Gastroesophageal sphincter (tissue), 3 donors: ENCODE measurements around the gene GATB.

Experiments
- CTCF ChIP-seq, 4 experiments: fragments of 200-600 bp in 2 of 4; fragments of 450-650 bp in 2 of 4; sonication (generic) in 1 of 4; IDR thresholded peaks; one replicate each; pipeline ENCODE4 v1.5.1; 2017 to 2019; ENCODE audit warnings: antibody characterized with exemption in 4 of 4, mild to moderate bottlenecking in 2 of 4, moderate library complexity in 2 of 4
- POLR2A ChIP-seq, 2 donors: fragments of 450-650 bp; IDR thresholded peaks; one replicate each; pipeline ENCODE4 v1.6.1; 2017; ENCODE audit warnings: antibody characterized with exemption in 2 of 2, mild to moderate bottlenecking in 2 of 2, moderate library complexity in 1 of 2
- POLR2AphosphoS5 ChIP-seq: sonication (generic); formaldehyde crosslinking; IDR thresholded peaks from one replicate; pipeline ENCODE4 v1.6.1; 2017; ENCODE audit warnings: antibody characterized with exemption

GRCh38 chr4:151799417-151800012 lies 38.7 kb upstream of the GATB start:
- no peak for TF ChIP-seq CTCF (IDR thresholded peaks at IDR 0.05)
- no peak for TF ChIP-seq POLR2AphosphoS5
- no peak for TF ChIP-seq POLR2A (IDR thresholded peaks at IDR 0.05)
